Skeletal muscle satellite cell (primary cell): Measurements from ENCODE around the gene EXOC6B.

Experiments used
- H3K27me3 ChIP-seq: 2 replicates; pipeline ENCODE4 v1.7.0; 2013; ENCODE audit warnings: low read length; ENCODE audit not compliant: control insufficient read depth, insufficient read depth
- H3K36me3 ChIP-seq: 2 replicates; pipeline ENCODE4 v1.7.0; 2013; ENCODE audit warnings: mild to moderate bottlenecking, control low read depth, low read length; ENCODE audit not compliant: insufficient read depth
- H3K4me1 ChIP-seq: 2 replicates; pipeline ENCODE4 v1.7.0; 2013; ENCODE audit warnings: low read length; ENCODE audit not compliant: control insufficient read depth, insufficient read depth
- H3K4me2 ChIP-seq: 2 replicates; pipeline ENCODE4 v1.7.0; 2013; ENCODE audit warnings: mild to moderate bottlenecking, low read length
- H3K4me3 ChIP-seq: 2 replicates; pipeline ENCODE4 v1.7.0; 2013; ENCODE audit warnings: low read length
- H3K9ac ChIP-seq: 2 replicates; pipeline ENCODE4 v1.7.0; 2013; ENCODE audit warnings: mild to moderate bottlenecking, low read depth, low read length, moderate library complexity
- H3K9me3 ChIP-seq: replicated peaks from 2 replicates; pipeline ENCODE4 v1.7.0; 2013; ENCODE audit warnings: mild to moderate bottlenecking, control low read depth, low read length

Gene EXOC6B

GRCh38 chr2:72144632-72145288 lies 681.1 kb downstream of the EXOC6B start:
- peak overlapping the region; percentile 59 for H3K4me3 ChIP-seq
- H3K27me3 ChIP-seq = peaks cover 70% of the 10 kb centered on the region
- H3K36me3 ChIP-seq = no peaks in the 10 kb centered on the region
- H3K4me2 ChIP-seq = peak overlapping the region; percentile 81
- H3K9me3 ChIP-seq = peaks cover 5% of the 10 kb centered on the region
- no peak overlapping the region for H3K9ac ChIP-seq
- peaks cover 33% of the 10 kb centered on the region for H3K4me1 ChIP-seq

DNA sequence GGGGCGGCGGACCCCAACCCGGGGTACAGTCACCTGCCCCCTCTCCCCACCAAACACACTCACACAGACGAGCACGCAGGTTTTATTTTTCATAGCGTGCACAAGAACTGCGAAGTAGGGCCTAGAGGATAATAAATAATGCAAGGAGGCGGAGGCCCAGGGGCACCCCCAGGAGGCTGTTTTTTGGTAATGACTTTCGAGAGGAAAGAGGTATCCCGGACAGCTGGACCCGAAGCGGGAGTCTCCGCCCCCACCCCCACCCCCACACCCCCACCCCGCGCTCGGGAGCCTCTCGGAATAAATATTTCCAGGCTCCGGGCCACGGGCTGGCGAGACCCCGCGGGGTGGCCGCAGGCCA lies 681.6 kb downstream of the EXOC6B start:
- H3K4me2 ChIP-seq = peak overlapping the region; percentile 81
- no peak overlapping the region for H3K9ac ChIP-seq
- H3K4me1 ChIP-seq = peaks cover 28% of the 10 kb centered on the region
- peaks cover 5% of the 10 kb centered on the region for H3K9me3 ChIP-seq
- H3K27me3 ChIP-seq = peaks cover 67% of the 10 kb centered on the region
- no peaks in the 10 kb centered on the region for H3K36me3 ChIP-seq
- H3K4me3 ChIP-seq = no peak overlapping the region

DNA sequence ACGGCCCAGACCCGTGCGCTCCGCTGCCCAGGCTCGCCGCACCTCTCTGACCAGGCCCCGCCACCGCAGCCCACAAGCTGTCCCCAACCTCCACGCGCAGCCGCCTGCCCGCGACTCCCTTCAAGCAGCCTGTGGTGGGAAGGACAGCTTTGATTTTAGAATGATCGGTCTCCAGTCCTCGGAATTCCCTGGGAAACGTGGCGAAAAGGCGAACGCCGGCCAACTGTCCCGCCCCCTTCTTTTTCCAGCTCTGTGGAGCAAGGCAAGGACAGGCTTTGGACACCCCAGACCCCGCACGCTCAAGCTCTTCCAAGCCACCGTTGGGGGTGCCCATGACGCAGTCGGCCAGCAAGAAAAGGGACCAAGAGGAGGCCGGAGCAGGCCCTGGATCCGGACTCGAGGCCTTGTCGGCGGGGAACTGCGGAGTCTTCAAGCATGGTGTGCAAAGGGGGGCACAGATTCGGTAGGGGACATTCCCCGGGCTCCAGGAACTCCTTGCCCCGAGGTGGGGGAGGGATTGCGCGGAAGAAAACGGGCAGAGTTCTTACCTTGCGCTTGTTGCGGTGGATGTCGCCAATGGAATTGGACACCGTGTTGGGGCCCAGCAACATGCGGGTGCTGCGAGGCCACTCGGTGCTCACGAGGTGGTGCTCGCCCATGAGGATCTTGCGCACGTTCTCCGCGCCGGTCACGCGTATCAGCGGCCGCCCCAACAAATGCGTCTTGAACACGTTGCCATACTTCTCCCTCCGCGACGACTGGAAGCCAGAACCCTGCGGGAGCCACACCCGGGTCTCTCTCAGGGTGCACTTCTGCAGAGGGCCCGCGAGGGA lies 682.2 kb downstream of the EXOC6B start:
- Histone ChIP-seq H3K9me3 (peaks cover 5% of the 10 kb centered on the region), H3K9ac (no peak overlapping the region), H3K4me1 (peaks cover 25% of the 10 kb centered on the region), H3K36me3 (no peaks in the 10 kb centered on the region), H3K4me3 (no peak overlapping the region), H3K27me3 (peaks cover 65% of the 10 kb centered on the region), H3K4me2 (peak overlapping the region; percentile 19)

GRCh38 chr2:72142570-72143440 lies 683.0 kb downstream of the EXOC6B start:
- peaks cover 60% of the 10 kb centered on the region for H3K27me3 ChIP-seq
- H3K4me1 ChIP-seq = peaks cover 20% of the 10 kb centered on the region
- peak overlapping the region; percentile 19 for H3K4me2 ChIP-seq
- H3K36me3 ChIP-seq = no peaks in the 10 kb centered on the region
- H3K9me3 ChIP-seq = peaks cover 5% of the 10 kb centered on the region
- H3K4me3 ChIP-seq = no peak overlapping the region
- no peak overlapping the region for H3K9ac ChIP-seq

GRCh38 chr2:72141881-72142451 lies 683.9 kb downstream of the EXOC6B start:
- Histone ChIP-seq H3K4me2 (no peak overlapping the region), H3K36me3 (no peaks in the 10 kb centered on the region), H3K4me3 (no peak overlapping the region), H3K9ac (no peak overlapping the region), H3K4me1 (peaks cover 15% of the 10 kb centered on the region), H3K27me3 (peaks cover 54% of the 10 kb centered on the region), H3K9me3 (peaks cover 5% of the 10 kb centered on the region)

GRCh38 chr2:72141032-72141645 lies 684.7 kb downstream of the EXOC6B start:
- Histone ChIP-seq H3K27me3 (peaks cover 45% of the 10 kb centered on the region), H3K36me3 (no peaks in the 10 kb centered on the region), H3K4me1 (peaks cover 15% of the 10 kb centered on the region), H3K9ac (no peak overlapping the region), H3K9me3 (no peaks in the 10 kb centered on the region), H3K4me3 (no peak overlapping the region), H3K4me2 (no peak overlapping the region)

DNA sequence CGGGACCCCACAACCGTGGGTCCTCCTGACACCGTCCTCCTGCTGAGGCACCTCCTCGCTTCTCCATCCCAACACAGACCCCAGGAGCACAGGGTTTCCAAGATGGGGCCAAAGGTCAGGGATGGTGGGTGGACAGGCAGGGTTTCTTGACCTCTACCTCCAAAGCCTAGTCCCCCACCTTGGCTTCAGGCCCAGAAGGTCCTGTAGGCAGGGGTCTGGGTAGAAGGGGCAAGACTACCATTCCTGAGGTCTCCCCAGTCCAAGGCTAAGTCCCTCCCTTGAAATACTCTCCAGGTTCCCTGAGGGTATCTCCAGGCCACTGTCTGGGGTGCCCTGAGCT lies 685.2 kb downstream of the EXOC6B start:
- Histone ChIP-seq H3K4me1 (peaks cover 11% of the 10 kb centered on the region), H3K9me3 (no peaks in the 10 kb centered on the region), H3K36me3 (no peaks in the 10 kb centered on the region), H3K4me2 (no peak overlapping the region), H3K4me3 (no peak overlapping the region), H3K27me3 (peaks cover 41% of the 10 kb centered on the region), H3K9ac (no peak overlapping the region)

DNA sequence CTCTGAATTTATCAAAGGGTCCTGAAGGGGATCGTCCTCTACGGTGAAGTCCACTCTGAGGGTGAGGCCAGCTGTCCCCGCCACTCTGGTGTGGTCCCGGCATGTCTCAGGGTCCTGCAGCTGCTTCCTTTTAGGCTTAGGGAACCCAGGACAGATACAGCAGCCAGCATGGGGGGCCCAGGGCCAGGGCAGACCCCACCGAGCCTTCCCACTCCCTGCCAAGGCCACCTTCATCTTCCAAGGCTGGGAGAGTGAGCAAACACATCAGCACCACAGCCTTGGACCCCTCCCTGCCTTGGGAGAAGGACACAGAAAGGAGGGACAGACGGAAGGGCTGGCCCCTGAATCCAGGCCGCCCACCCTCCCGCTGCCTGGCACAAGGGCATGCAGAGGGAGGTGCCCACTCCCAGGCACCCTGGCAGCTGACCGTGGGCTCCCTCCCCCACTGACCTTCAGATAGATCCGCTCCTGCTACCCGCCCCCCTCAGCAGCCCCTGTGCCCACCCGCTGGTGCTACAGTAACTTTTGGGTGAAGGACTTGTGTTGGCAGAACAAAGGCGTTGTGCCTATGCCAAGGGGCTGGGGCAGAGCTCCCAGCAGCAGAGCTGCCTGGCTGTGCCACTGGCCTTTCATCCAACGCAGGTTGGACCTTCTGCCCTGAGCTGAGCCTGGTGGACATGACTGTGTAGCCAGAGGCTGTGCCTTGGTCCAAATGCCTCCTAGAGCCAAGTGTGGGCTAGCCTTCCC lies 685.8 kb downstream of the EXOC6B start:
- H3K9ac ChIP-seq = no peak overlapping the region
- peaks cover 6% of the 10 kb centered on the region for H3K4me1 ChIP-seq
- no peaks in the 10 kb centered on the region for H3K9me3 ChIP-seq
- peaks cover 40% of the 10 kb centered on the region for H3K27me3 ChIP-seq
- no peak overlapping the region for H3K4me3 ChIP-seq
- no peaks in the 10 kb centered on the region for H3K36me3 ChIP-seq
- H3K4me2 ChIP-seq = no peak overlapping the region

DNA sequence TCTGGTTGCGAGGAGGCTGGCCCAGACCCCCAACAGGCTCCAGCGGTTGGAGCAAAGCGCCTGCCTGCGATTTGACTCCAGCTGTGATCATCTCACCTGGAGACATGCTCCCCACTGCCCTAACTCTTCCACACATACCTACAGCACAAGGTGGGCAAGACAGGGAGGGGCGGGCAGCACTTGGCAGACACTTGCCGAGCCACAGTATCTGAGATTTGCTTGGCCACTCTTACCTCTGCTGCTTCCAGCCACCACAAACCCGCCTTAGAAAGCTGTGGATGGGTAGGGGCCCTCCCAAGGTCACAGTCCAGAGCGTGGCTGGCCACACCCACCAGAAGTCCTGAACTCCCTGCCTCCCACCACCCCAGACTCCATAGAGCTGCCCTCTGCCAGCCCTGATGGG lies 686.4 kb downstream of the EXOC6B start:
- H3K9ac ChIP-seq = no peak overlapping the region
- H3K36me3 ChIP-seq = no peaks in the 10 kb centered on the region
- peaks cover 35% of the 10 kb centered on the region for H3K27me3 ChIP-seq
- H3K4me2 ChIP-seq = no peak overlapping the region
- H3K4me1 ChIP-seq = peaks cover under 1% of the 10 kb centered on the region
- no peaks in the 10 kb centered on the region for H3K9me3 ChIP-seq
- no peak overlapping the region for H3K4me3 ChIP-seq

- Histone ChIP-seq H3K4me1 (no peaks in the 10 kb centered on the region), H3K36me3 (no peaks in the 10 kb centered on the region), H3K9me3 (no peaks in the 10 kb centered on the region), H3K9ac (no peak overlapping the region), H3K4me3 (no peak overlapping the region), H3K4me2 (no peak overlapping the region), H3K27me3 (peaks cover 33% of the 10 kb centered on the region)
Observed at GRCh38 chr2:72138921-72139381, 686.9 kb downstream of the EXOC6B start.
